PC-3 (cell line): ENCODE data around the gene MKNK1. TPM values are rescaled to one million over a fixed set of nuclear protein-coding genes. Genes with fewer than 3 reads are reported as not detected.

Source experiments
- ATAC-seq: fragments of 200-7000 bp; cut with Tn5 transposase; 2 replicates; pipeline ENCODE4 v1.9.1; 2020; ENCODE audit warnings: mild to moderate bottlenecking, moderate library complexity
- BruUV-seq: library from RNA; stranded (reverse); fragments of 400-500 nt; replicated peaks from 2 replicates; lab custom pipeline; 2021; lab: Mats Ljungman, UMichigan
- CTCF ChIA-PET: fragments of 300-600 bp; sonication (Branson Sonifier 250); formaldehyde crosslinking; loops from one replicate; lab custom pipeline; 2022; ENCODE audit warnings: antibody characterized with exemption; lab: Charles Lee
- POLR2A ChIA-PET: fragments of 300-600 bp; sonication (Branson Sonifier 250); formaldehyde crosslinking; loops from one replicate; lab custom pipeline; 2022; ENCODE audit warnings: antibody characterized with exemption; ENCODE audit not compliant: unreplicated experiment; lab: Charles Lee
- DNase-seq: peaks from one replicate; pipeline ENCODE4 v3.0.0-alpha.2; 2015
- H2AFZ ChIP-seq: fragments of 300-600 bp; sonication (generic); 2 replicates; pipeline ENCODE4 v1.6.0; 2016; ENCODE audit warnings: antibody characterized with exemption, low read length
- H3F3A ChIP-seq: fragments of 300-600 bp; sonication (generic); one replicate; pipeline ENCODE4 v1.6.0; 2017; ENCODE audit warnings: antibody characterized with exemption, low read length, control low read depth, mild to moderate bottlenecking; ENCODE audit not compliant: unreplicated experiment
- H3K27ac ChIP-seq: fragments of 300-600 bp; sonication (generic); 2 replicates; pipeline ENCODE4 v1.5.1; 2016; ENCODE audit warnings: mild to moderate bottlenecking, low read length
- H3K27me3 ChIP-seq: fragments of 300-600 bp; sonication (generic); 2 replicates; pipeline ENCODE4 v1.6.1; 2016; ENCODE audit warnings: low read length, mixed read lengths
- H3K36me3 ChIP-seq: fragments of 300-600 bp; sonication (generic); 2 replicates; pipeline ENCODE4 v1.6.1; 2016; ENCODE audit warnings: low read depth, mixed run types, low read length, mixed read lengths
- H3K4me1 ChIP-seq: fragments of 300-600 bp; sonication (generic); 2 replicates; pipeline ENCODE4 v1.5.1; 2016; ENCODE audit warnings: low read length; ENCODE audit not compliant: insufficient read depth
- H3K4me2 ChIP-seq: fragments of 300-600 bp; sonication (generic); 2 replicates; pipeline ENCODE4 v1.6.0; 2016; ENCODE audit warnings: low read length
- H3K4me3 ChIP-seq: fragments of 300-600 bp; sonication (generic); 2 replicates; pipeline ENCODE4 v1.5.1; 2016; ENCODE audit warnings: mild to moderate bottlenecking, low read length, mixed read lengths
- H3K79me2 ChIP-seq: fragments of 300-600 bp; sonication (generic); 2 replicates; pipeline ENCODE4 v1.6.1; 2017; ENCODE audit warnings: low read length, mixed read lengths
- H3K9ac ChIP-seq: fragments of 300-600 bp; sonication (generic); 2 replicates; pipeline ENCODE4 v1.6.0; 2016; ENCODE audit warnings: mild to moderate bottlenecking, low read length
- H3K9me2 ChIP-seq: fragments of 300-600 bp; sonication (generic); replicated peaks from 2 replicates; pipeline ENCODE4 v1.6.1; 2016; ENCODE audit warnings: mixed run types, low read length, mixed read lengths
- H3K9me3 ChIP-seq: fragments of 300-600 bp; sonication (generic); 2 replicates; pipeline ENCODE4 v1.6.1; 2016; ENCODE audit warnings: low read length, mixed read lengths
- H4K20me1 ChIP-seq: fragments of 300-600 bp; sonication (generic); 2 replicates; pipeline ENCODE4 v1.6.1; 2016; ENCODE audit warnings: low read length, mixed read lengths
- EZH2 ChIP-seq: fragments of 300-600 bp; sonication (generic); IDR thresholded peaks from one replicate; pipeline ENCODE4 v1.6.1; 2017; ENCODE audit warnings: antibody characterized with exemption, mild to moderate bottlenecking, low read length; ENCODE audit not compliant: unreplicated experiment
- EZH2phosphoT487 ChIP-seq: fragments of 300-600 bp; sonication (generic); IDR thresholded peaks from 2 replicates; pipeline ENCODE4 v1.6.1; 2018; ENCODE audit warnings: mild to moderate bottlenecking, antibody characterized with exemption, low read length, borderline replicate concordance
- intact Hi-C: fragments of 100-400 bp; cut with micrococcal nuclease; formaldehyde crosslinking; loops from 2 replicates; pipeline ENCODE4 v1.9.0; 2023
- total RNA-seq: library from RNA; depleted of rRNA; stranded (reverse); fragments of >200 nt; gene quantifications from 2 replicates; pipeline ENCODE4 v1.2.3, GENCODE V29; 2014
- TF ChIP-seq, protein P1 (sequence below): fragments of 300-600 bp; sonication (generic); conservative IDR thresholded peaks from 2 replicates; pipeline ENCODE4 v1.5.1; 2017; ENCODE audit warnings: antibody characterized with exemption, low read depth, mild to moderate bottlenecking, low read length

The MKNK1 gene
- total RNA-seq, 1 experiment from 2014 or later = 36.8 TPM

DNA sequence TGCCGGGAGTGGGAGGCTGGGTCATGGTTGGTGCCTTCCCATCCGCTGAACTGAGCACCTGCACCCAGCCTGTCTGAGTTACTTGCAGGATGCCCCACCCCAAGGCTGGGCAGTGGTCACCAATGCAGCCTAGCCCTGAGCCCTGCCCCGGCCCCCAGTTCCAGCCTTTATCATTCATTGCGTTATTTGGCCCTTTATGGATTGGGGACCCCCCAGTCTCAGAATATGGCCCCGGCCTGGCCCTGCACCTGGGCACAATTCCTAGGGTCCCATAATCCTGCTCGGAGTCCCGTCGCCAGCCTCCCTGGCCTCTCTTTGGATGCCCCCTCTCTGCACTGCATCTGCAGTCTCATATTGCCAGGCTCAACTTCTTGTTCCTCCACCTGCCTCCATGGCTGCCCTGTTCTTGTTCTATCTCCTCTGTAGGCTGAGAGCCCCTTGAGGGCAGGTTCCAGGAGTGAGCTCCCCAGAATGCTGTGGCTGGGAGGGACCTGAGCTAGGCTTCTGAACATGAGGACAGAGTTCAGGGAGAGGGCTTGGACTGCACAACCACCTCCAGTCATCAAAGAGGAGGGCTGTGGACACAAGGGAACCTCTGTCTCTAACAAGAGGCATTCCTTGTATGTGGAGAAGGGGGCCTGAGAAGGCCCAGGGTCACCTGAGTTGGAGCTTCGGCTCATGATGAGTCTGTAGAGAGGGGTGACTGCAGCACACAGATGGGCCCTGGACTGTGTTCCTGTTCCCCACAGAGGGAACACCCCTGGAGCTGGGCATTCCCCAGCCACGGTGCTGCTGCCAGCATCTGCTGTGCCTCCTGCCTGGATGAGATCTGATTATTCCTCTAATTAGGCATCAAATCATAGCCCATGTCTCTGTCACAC, 51.5 kb downstream of the MKNK1 start:
- H3K9ac ChIP-seq = no peak overlapping the region
- CTCF ChIA-PET = no interaction called here
- no peak overlapping the region for H3K27ac ChIP-seq
- H3K4me2 ChIP-seq = no peak overlapping the region
- no peak for DNase-seq
- H3K27me3 ChIP-seq = no peaks in the 10 kb centered on the region
- H3K79me2 ChIP-seq = no peaks in the 10 kb centered on the region
- no peak for ATAC-seq
- no peak overlapping the region for H2AFZ ChIP-seq
- TF ChIP-seq EZH2phosphoT487 (no peak), EZH2 (no peak)
- TF ChIP-seq, protein P1, sequence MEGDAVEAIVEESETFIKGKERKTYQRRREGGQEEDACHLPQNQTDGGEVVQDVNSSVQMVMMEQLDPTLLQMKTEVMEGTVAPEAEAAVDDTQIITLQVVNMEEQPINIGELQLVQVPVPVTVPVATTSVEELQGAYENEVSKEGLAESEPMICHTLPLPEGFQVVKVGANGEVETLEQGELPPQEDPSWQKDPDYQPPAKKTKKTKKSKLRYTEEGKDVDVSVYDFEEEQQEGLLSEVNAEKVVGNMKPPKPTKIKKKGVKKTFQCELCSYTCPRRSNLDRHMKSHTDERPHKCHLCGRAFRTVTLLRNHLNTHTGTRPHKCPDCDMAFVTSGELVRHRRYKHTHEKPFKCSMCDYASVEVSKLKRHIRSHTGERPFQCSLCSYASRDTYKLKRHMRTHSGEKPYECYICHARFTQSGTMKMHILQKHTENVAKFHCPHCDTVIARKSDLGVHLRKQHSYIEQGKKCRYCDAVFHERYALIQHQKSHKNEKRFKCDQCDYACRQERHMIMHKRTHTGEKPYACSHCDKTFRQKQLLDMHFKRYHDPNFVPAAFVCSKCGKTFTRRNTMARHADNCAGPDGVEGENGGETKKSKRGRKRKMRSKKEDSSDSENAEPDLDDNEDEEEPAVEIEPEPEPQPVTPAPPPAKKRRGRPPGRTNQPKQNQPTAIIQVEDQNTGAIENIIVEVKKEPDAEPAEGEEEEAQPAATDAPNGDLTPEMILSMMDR = no peak
- H3K36me3 ChIP-seq = no peaks in the 10 kb centered on the region
- no peaks in the 10 kb centered on the region for H3F3A ChIP-seq
- no peaks in the 10 kb centered on the region for H3K9me3 ChIP-seq
- BruUV-seq = no TSS peak
- no peaks in the 10 kb centered on the region for H4K20me1 ChIP-seq
- H3K9me2 ChIP-seq = no peaks in the 10 kb centered on the region
- POLR2A ChIA-PET = no interaction called here
- no peak overlapping the region for H3K4me3 ChIP-seq
- peaks cover 11% of the 10 kb centered on the region for H3K4me1 ChIP-seq
- intact Hi-C loops = no loop called here

DNA sequence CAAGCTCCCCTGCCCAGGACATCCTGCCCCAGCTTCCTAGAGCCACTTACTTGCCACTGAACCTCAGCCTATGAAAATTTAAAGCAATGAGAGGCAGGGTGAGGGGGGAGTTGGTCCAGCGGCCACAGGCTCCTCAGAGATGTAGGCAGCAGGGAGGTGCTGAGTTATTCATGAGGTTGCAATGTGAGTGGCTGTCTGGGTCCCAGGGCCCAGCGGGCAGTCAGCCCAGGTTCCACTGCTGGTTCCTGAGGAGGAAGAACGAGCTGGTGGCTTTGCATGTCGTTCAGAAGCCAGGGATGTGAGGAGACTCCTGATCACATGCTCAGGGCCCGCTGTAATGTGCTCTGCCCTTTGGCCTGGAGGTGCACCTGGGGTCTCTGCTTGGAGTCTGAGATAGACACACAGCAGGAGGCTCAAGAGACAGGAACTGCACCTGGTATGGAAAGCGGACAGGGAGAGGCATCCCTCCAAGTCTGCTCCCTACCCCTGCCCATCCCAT, 52.4 kb downstream of the MKNK1 start, which contains the start of gene KNCN:
TSS of gene KNCN (minus strand) at position 51 of the 499 bp plus-strand sequence. CDS start 432 bp downstream, outside the sequence.
- Histone ChIP-seq H3K4me1 (peaks cover 2% of the 10 kb centered on the region; the same call in 1 of the 2 replicates), H3K9ac (no peak within 1 kb of the TSS), H3K4me3 (no peak within 1 kb of the TSS), H3K9me3 (no peaks in the 10 kb centered on the region), H2AFZ (no peak within 1 kb of the TSS), H3K27ac (no peak within 1 kb of the TSS), H3K79me2 (no peaks in the 10 kb centered on the region), H4K20me1 (no peaks in the 10 kb centered on the region), H3K9me2 (no peaks in the 10 kb centered on the region), H3K36me3 (no peaks in the 10 kb centered on the region), H3F3A (no peaks in the 10 kb centered on the region), H3K27me3 (no peaks in the 10 kb centered on the region), H3K4me2 (no peak within 1 kb of the TSS)
- no peak for ATAC-seq
- TF ChIP-seq EZH2 (no peak), EZH2phosphoT487 (no peak)
- TF ChIP-seq, protein P1 = no peak
- intact Hi-C loops = no loop called here
- CTCF ChIA-PET = no interaction called here
- no peak for DNase-seq
- POLR2A ChIA-PET = no interaction called here
- no TSS peak for BruUV-seq
